ENCODE data around the gene ANKRD1.
"Not testable (repeated sequence)": the region's sequence is repeated elsewhere in the genome, so short reads cannot be mapped to it uniquely, and the experiment has no call there.

ANKRD1 gene

DNA sequence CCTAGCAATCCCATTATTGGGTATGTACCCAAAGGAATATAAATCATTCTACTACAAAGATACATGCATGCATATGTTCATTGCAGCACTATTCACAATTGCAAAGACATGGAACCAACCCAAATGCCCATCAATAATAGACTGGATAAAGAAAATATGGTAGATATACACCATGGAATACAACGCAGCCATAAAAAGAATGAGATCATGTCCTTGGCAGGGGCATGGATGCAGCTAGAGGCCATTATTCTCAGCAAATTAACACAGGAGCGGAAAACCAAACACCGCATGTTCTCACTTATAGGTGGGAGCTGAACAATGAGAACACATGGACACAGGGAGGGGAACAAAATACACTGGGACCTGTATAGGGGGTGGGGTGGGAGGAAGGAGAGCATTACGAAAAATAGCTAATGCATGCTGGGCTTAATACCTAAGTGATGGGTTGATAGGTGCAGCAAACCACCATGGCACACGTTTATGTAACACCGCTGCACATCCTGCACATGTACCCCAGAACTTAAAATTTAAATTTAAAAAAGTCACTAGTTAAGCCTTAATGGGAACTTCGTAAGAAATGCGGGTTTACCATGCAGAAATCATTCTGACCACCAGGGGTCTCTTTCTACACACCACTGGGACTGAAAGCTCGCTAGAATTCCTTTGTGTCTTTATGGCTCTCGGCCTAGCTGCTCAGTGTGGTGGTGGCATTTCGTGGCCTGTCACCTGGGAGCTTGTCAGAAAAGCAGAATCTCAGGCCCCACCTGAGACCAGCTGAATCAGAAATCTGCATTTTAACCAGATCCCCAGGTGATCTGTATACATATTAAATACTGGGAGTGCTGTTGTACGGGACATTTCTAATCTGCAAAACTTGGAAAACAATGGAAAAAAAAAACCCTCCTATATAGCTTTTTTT lies 9.5 kb downstream of the ANKRD1 start:
- peak; percentile 90 for FAIRE-seq

DNA sequence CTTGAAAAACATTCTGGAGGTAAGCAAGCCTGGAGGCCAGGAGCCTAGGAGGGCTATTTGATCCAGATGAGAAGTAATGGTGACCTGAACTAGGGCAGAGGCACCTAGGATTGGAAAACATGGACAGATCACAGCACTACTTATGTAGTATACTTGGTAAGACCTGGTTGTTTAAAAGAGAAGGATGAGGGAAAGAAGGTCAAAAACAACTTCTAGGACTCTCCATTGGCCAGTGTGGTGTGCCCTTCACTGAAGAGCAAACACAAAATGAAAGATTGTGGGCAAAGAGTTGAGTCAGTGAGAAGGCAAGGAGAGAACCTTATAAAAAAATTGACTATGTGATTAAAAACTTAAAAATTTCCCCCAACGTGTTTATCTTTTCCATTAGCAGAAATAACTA lies 14.3 kb downstream of the ANKRD1 start:
- FAIRE-seq = no peak

DNA sequence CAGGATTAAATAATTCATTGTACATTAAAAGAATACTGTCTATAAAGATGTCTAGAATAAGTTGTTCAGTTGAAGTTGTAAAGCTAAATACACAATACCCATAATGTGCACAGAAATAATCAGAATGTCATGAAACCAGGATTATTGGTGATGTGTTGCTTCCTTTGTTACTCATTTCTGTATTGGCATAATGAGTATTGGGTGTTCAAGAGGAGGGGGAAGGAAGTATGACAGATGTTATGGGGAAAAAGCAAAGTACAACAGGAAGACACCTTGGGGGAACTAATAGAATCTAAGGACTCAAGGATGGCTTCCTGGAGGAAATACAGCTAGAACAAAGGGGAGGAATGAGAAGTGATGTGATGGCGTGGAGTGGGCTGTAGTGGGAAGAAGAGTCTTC lies 15.0 kb downstream of the ANKRD1 start:
- no peak for FAIRE-seq

DNA sequence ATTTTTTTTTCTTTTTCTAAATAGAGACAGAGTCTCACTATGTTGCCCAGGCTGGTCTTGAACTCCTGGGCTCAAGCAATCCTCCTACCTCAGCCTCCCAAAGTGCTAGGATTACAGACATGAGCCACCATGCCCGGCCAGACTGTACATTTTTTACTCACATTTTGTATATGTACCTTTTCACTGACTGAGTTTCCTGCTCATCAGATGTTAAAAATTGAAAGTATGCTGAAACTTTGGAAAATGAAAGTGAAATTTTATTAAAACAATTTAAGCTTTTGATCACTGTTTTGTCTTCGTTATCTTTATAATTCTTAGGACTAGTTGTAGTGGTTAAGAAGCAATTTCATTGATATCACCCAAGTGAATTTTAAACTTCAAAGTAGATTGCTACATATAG lies 24.0 kb downstream of the ANKRD1 start:
- not testable (repeated sequence) for FAIRE-seq

DNA sequence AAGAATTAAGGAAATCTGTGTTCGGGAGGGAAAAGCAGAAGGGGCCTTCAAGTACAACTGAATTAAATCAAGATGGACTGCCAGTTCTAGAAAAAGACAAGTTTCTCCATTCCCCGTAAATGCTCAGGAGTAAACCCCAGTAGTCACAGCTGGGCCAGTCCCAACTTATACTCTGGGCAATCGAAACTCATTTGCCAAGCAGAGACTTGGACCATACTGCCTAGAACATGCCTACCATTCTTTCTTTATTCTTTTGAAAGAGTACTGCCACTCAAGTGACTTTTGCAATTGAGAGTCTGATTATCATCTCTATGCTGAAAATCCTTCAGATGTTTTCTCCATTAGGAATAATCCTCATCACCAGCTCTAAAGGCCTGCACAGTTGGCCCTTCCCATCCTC lies 27.7 kb downstream of the ANKRD1 start:
- FAIRE-seq = no peak

DNA sequence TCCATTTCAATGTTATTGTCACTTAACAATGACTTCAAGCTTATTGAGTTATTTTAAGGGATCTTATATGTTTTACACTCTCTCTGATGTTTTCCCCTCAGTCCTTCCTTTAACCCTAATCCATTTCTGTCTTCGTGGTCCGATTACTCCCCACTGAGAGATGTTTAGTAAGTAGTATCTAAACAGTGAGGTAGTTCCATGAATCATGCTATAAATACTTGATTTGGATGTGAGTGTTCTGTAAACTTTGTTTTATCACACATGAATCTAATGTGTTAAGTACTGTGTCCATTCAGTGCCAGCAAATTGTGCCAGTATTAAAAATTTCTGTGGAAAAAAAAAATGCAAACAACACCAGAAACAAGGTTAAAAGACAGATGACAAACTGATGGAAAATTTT lies 30.5 kb downstream of the ANKRD1 start:
- no peak for FAIRE-seq

DNA sequence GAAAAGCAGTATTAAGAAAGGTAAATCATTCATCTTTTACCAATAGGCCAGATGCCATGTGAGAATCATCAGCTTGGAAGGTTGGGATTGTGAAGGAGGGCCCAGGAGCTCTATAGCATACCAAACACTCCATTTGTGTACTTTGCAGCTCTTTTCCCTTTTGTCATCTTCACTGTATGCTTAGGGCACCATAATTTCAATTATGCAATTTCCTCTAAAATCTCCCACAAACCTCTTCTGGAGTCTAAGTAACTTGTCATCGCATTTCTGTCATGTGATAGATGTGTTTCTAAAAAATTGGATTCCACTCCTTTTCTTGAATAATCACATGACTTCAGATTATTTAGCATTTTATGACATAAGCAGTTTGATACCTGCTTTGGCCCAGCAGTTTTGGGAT lies 31.3 kb downstream of the ANKRD1 start:
- FAIRE-seq = no peak

DNA sequence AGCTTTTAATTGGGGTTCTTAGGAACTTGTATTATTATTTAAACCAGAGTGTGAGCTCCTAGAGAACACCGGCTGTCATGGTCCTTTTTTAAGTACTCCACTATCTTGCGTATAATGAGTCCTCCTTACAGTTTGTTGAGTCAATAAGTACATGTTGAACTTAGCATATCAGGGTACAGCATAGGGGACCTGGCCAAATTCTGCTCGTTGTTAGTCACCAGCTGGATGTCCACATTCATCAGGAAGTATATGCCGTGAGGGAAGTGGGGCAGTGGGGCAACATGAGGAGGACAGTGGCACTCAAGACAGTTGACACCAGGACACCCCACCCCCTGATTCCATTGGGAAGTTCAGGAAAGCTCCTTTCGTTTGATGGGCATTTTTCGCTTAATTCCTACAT lies 32.5 kb downstream of the ANKRD1 start:
- FAIRE-seq = no peak

DNA sequence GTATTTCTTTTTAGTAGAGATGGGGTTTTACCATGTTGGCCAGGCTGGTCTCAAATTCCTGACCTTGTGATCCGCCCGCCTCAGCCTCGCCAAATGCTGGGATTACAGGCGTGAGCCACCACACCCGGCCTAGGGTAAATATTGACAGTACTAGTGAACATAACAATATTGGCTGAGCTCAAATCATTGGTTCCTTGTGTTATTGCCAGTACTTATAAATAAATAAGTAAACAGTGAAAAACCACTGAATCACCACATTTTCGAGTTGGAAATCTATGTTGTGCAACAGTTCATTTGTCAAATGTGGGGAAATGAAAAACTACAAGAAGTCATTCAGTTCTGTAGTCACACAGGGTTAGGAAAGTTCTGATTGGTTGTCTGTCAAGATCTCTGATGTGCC lies 33.3 kb downstream of the ANKRD1 start:
- FAIRE-seq = no peak

DNA sequence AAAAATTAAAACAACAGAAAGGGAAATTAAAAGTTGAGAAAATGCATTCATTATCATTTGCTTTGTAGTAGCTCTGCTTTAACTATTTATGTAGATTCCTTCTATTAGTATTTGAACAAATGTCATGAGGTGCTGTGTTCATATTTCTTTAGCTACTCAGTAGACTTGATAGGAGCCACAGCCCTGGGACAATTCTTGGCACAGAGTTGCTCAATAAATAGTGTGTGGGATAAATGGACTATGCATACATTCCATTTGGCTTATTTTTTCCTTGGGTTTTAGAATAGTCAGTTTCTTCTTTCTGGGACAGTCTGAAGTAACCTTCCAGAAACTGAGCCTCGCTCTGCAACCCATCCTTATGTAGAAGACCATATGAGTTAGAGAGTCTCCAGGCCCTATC lies 35.7 kb downstream of the ANKRD1 start:
- FAIRE-seq = no peak

DNA sequence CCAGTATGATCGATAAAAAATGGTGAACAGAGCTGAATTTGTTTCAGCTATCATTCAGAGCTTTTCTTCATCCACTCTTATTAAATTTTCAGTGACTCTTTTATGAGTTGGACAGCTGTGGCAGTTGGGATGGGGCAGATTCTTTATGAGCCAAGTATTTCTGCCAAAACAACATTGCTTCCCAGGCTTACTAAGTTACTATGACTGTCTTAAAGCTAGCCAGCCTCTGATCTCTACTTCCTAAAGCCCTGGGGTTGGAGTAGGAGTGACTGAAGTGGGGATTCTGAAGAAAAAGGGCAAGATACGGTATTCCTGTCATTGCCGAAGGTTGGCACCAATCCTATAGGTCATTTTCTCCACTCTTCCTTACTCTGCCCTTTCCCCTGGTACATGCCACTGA lies 36.5 kb downstream of the ANKRD1 start:
- no peak for FAIRE-seq

DNA sequence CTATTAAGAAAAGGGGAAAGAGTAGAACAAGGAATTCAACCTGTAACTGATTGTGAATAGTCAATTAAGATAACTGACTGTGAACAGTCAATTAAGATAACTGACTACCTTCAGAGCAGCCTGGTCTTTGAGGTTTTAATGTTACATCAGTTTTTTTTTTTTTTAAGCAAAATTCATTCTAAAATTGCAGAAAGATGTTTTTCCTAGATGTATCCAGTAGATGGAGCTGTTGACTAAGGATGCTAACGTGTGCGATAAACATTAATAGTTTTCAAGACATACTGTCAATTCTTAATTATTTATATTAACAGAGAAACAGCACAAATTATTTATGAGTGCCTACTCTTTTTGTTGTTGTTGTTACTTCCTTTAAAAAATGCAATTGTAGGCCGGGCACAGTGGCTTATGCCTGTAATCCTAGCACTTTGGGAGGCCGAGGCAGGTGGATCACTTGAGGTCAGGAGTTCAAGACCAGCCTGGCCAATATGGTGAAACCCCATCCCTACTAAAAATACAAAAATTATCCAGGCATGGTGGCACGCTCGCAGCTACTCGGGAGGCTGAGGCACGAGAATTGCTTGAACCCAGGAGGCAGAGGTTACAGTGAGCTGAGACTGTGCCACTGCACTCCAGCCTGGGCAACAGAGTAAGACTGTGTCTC lies 40.7 kb downstream of the ANKRD1 start:
- peak; percentile 98 for FAIRE-seq

DNA sequence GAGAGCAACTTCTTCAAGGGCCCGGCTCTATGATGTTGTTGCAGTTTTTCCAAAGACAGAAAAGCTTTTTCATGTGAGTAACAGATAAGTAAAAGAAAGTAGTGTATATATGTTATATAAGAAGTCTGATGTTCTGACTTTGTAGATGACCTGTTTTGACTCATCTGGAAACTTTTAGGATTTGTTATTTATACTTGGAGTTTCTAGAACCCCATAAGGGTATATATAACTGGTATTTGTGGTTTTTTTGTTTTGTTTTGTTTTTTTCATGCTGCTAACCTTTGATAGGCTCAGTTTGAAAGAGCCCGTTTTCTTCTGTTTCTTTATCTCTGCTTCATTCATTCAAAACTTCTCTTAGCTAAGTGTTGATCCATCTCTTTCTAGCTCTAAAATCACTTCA lies 41.8 kb downstream of the ANKRD1 start:
- FAIRE-seq = no peak

DNA sequence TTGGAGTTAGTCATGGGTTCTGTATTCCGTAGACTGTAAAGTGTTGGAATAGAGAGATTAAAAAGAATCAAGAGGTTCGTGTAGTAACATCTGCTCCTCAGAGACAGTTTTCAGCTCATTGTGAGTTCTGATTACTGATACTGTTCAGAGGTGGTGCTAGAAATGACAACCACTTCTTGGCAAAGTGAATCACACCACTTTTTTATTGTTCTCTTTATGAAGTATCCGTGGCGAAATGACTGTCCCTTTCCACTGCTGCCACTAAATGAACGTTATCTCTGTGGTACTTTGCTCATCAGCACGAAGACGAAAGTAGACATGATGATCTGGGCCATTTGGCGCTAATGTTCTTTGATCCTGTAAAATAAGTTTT lies 48.3 kb downstream of the ANKRD1 start:
- no peak for FAIRE-seq

DNA sequence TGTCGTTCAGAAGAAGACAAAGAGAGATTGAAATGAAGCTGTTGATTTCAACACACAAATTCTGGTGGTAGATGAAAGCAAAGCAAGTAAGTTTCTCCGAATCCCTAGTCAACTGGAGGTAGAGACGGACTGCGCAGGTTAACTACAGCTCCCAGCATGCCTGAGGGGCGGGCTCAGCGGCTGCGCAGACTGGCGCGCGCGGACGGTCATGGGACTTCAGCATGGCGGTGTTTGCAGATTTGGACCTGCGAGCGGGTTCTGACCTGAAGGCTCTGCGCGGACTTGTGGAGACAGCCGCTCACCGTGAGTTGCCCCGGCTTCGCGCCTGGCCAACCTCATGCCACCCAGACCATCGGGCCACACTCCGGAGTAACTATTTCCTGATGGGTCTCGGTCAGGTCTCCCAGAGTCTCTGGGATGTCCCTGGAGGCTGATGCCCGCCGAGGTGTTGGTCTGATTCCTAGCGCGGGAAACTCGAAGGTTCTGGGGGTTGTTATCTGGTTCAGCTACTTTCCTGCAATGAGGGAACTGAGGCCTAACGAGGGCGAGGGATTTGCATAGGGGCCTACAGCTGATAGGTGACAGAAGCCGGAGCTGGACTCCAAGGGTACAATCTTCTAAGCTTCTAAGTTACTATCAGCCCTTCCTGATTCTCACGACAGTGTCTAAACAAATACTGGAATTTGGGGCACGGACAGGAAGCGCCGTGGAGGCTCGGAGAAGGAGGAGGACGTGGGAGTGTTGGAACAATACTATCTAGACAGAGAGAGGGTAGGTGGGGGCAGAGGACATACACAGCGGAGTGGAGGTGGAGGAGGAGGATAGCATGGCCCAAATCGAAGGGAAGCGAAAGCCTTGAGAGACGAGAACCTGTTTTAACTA lies 48.9 kb downstream of the ANKRD1 start, which contains the start of gene RPP30:
Gene RPP30, plus strand, starts transcription at position 209 of the 882 bp plus-strand sequence. Its CDS starts 13 bp downstream, at position 222.
- peak; percentile 74 for FAIRE-seq

DNA sequence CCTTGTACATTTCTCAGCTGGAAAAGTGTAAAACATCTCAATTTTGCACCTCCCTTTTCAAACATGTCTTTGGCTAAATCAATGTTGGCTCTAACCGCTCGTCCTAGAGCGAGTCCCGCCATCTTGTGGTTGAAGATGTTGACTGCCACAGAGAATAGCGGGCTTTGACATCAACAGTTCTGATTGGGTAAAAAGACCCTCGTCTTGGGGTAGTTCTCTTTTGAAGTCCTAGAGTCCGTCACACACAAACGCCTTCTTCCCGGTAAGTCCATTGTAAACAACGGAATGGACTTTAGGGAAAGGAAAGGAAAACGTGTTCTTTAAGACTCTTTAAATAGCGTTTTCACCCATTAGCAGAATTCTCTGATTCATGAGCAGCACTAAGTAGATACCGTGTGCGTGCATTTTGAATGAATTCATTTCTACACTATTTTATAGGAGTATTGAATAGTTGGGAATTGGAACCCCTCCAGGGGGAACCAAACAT lies 49.6 kb downstream of the ANKRD1 start:
- FAIRE-seq = peak; percentile 96

DNA sequence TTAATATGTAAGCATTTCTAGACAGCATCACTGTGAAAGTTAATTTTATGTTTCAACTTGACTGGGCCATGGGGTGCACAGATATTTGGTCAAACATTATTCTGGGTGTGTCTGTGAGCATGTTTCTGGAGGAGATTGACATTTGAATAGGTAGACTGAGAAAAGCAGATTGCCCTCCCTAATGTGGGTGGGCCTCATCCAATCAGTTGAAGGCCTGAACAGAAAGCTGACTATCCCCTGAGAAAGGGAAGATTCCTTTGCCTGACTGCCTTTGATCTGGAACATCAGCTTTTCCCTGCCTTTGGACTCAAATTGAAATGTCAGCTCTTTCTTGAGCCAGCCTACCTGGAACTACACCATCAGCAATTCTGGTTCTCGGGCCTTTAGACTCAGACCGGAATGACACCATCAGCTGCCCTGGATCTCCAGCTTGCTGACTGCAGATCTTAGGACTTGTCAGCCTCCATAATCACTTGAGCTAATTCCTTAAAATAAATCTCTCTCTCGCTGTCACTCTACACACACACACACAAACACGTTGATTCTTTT lies 54.8 kb downstream of the ANKRD1 start:
- FAIRE-seq = no peak

DNA sequence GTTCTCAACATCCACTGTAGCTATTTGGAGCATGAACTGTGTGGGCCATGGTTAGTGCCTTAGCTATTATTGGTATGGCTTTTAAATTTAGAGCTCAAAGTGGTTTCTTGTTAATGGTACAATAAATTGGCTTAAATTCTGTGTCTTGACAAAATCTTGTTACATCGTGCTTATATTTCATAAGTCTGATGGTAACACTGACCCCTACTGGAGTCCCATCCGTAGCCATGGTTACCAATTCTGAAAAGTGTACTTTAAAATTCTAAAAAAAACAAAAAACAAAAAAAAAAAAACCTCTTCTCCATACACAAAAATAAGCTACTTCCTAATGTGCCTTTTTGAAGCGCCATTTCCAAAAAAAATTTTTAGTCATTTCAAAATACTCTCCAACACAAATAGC lies 55.5 kb downstream of the ANKRD1 start:
- peak; percentile 94 for FAIRE-seq

DNA sequence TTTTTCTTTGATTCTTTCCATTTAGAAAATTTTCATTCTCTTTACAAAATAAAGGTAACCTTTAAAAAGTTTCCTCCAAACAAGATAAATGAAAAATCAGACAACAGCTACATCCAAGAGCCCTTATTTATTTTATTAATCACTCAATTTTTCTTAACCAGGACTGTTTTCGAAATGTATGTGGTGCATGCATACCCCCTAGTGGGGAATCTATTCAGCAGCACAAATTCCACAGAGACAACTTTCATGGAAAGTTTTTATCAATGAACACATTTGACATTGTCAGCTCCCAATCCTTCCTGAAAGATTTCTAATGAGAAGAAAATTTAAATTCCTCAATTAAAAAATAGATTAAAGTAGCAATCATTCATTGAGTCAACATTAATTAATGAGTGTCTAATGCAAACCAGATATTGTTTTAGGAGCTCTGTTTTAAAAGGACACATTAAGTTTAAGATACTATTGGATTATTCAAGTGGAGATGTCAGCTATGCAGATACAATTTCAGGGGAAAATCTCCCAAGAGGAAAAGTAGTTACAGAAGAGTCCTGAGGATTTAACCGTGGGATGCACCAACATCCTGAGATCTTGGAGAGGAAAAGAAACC lies 57.9 kb downstream of the ANKRD1 start:
- peak; percentile 96 for FAIRE-seq

Measured in A204.1 (cell line).